Prostate gland (tissue), 2 donors: ENCODE results near the gene ATXN7L2.

Source experiments
- POLR2A ChIP-seq: fragments of 450-650 bp; IDR thresholded peaks from one replicate; pipeline ENCODE4 v1.6.1; 2016; ENCODE audit warnings: antibody characterized with exemption, mild to moderate bottlenecking
- POLR2AphosphoS5 ChIP-seq: sonication (generic); formaldehyde crosslinking; IDR thresholded peaks from one replicate; pipeline ENCODE4 v1.6.1; 2017; ENCODE audit warnings: antibody characterized with exemption
- TF ChIP-seq, protein P1 (sequence below), 4 experiments: fragments of 200-600 bp in 2 of 4; fragments of 450-650 bp in 2 of 4; sonication (generic) in 2 of 4; IDR thresholded peaks; 1 replicate in 3 of 4; 2 replicates in 1 of 4; pipeline ENCODE4 v1.5.1; 2016 to 2019; ENCODE audit warnings: antibody characterized with exemption in 4 of 4, mild to moderate bottlenecking in 2 of 4, moderate library complexity in 2 of 4

DNA sequence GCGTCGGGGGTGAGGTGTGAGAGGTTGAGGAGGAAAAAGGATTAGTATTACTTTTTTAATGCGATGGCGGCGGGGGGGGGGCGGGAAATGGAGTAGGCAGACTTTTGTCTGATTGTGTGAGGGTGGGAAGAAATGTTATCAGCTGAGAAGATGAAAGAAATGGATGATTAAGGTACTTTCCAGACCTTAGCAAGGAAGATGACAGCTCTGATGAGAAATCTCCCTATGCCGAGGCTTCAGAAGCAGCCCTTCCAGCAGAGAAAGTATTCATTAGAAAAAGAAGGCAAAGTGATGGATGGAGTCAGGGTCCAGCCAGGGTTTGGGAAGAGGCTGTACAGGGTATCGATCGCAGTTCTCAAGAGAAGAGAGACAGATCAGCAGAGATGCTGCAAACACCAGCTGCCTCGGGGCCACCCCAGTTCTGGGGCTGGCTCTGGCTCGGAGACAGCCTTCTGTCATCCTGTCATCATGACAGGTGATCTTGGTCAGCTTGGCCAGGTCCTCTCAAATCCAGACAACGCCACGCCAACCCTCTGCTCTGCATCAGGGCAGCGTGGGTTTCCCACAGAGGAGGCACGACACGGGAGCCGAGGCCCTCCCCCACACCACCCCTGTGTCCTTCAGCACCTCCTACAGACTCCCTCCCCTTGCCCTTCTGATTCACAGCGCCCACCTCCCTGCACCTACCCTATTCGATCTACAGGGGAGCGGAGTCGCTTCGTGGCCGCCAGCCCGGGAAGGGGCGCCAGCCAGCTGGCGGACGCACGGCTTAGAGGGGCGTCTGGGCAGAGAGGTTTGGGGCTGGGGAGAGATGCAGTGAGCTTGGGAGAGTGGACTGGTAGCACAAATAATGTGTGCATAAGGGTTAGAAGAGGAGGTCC is 674 bp upstream of the ATXN7L2 start:
- TF ChIP-seq, protein P1, sequence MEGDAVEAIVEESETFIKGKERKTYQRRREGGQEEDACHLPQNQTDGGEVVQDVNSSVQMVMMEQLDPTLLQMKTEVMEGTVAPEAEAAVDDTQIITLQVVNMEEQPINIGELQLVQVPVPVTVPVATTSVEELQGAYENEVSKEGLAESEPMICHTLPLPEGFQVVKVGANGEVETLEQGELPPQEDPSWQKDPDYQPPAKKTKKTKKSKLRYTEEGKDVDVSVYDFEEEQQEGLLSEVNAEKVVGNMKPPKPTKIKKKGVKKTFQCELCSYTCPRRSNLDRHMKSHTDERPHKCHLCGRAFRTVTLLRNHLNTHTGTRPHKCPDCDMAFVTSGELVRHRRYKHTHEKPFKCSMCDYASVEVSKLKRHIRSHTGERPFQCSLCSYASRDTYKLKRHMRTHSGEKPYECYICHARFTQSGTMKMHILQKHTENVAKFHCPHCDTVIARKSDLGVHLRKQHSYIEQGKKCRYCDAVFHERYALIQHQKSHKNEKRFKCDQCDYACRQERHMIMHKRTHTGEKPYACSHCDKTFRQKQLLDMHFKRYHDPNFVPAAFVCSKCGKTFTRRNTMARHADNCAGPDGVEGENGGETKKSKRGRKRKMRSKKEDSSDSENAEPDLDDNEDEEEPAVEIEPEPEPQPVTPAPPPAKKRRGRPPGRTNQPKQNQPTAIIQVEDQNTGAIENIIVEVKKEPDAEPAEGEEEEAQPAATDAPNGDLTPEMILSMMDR (IDR thresholded peaks at IDR 0.05), result no peak
- TF ChIP-seq POLR2A (no peak), POLR2AphosphoS5 (no peak)
